DND-41 (cell line): ENCODE data around the gene MKLN1.

Experiments used
- ATAC-seq: fragments of 200-7000 bp; cut with Tn5 transposase; 3 replicates; pipeline ENCODE4 v1.9.1; 2021; ENCODE audit warnings: low read depth; ENCODE audit not compliant: insufficient read depth
- DNase-seq: peaks from one replicate; pipeline ENCODE4 v3.0.0-alpha.2; 2020
- H2AFZ ChIP-seq: 2 replicates; pipeline ENCODE4 v1.6.0; 2012; ENCODE audit warnings: low read depth, low read length
- H3K27ac ChIP-seq: 2 replicates; pipeline ENCODE4 v1.5.1; 2012; ENCODE audit warnings: low read length, inconsistent platforms
- H3K27me3 ChIP-seq: fragments of 200-600 bp; sonication (generic); 2 replicates; pipeline ENCODE4 v1.6.0; 2012; ENCODE audit warnings: low read length, mild to moderate bottlenecking, inconsistent platforms; ENCODE audit not compliant: insufficient read depth, poor library complexity
- H3K36me3 ChIP-seq: 2 replicates; pipeline ENCODE4 v1.5.1; 2012; ENCODE audit warnings: low read length, inconsistent platforms; ENCODE audit not compliant: insufficient read depth
- H3K4me1 ChIP-seq: 2 replicates; pipeline ENCODE4 v1.5.1; 2012; ENCODE audit warnings: mild to moderate bottlenecking, low read length; ENCODE audit not compliant: insufficient read depth
- H3K4me2 ChIP-seq: 2 replicates; pipeline ENCODE4 v1.6.0; 2012; ENCODE audit warnings: mild to moderate bottlenecking, moderate library complexity, low read length, inconsistent platforms; ENCODE audit not compliant: insufficient read depth
- H3K4me3 ChIP-seq, 2 experiments: fragments of 200-600 bp in 1 of 2; shearing (Covaris generic) in 1 of 2; 2 replicates each; pipeline ENCODE4 v1.5.1; 2012 to 2016; ENCODE audit warnings: inconsistent platforms in 2 of 2, low read length in 2 of 2, mild to moderate bottlenecking in 2 of 2, low read depth in 1 of 2, moderate library complexity in 1 of 2
- H3K79me2 ChIP-seq: 2 replicates; pipeline ENCODE4 v1.6.0; 2012; ENCODE audit warnings: low read length, inconsistent platforms; ENCODE audit not compliant: insufficient read depth
- H3K9ac ChIP-seq: 2 replicates; pipeline ENCODE4 v1.6.0; 2012; ENCODE audit warnings: low read depth, mild to moderate bottlenecking, inconsistent platforms, low read length, moderate library complexity
- H3K9me3 ChIP-seq: 2 replicates; pipeline ENCODE4 v1.5.1; 2012; ENCODE audit warnings: low read length, moderate library complexity, mild to moderate bottlenecking, inconsistent platforms; ENCODE audit not compliant: insufficient read depth, severe bottlenecking
- H4K20me1 ChIP-seq: 2 replicates; pipeline ENCODE4 v1.6.0; 2012; ENCODE audit warnings: low read length; ENCODE audit not compliant: insufficient read depth
- EZH2 ChIP-seq: IDR thresholded peaks from 3 replicates; pipeline ENCODE4 v1.6.1; 2012; ENCODE audit warnings: borderline replicate concordance, low read depth, mild to moderate bottlenecking, moderate library complexity, low read length, inconsistent platforms; ENCODE audit not compliant: severe bottlenecking
- TF ChIP-seq, protein P1 (sequence below): IDR thresholded peaks from 2 replicates; pipeline ENCODE4 v1.5.1; 2012; ENCODE audit warnings: borderline replicate concordance, low read length, moderate library complexity, mild to moderate bottlenecking; ENCODE audit not compliant: poor library complexity, severe bottlenecking; ENCODE audit errors: extremely low read depth

Gene MKLN1

DNA sequence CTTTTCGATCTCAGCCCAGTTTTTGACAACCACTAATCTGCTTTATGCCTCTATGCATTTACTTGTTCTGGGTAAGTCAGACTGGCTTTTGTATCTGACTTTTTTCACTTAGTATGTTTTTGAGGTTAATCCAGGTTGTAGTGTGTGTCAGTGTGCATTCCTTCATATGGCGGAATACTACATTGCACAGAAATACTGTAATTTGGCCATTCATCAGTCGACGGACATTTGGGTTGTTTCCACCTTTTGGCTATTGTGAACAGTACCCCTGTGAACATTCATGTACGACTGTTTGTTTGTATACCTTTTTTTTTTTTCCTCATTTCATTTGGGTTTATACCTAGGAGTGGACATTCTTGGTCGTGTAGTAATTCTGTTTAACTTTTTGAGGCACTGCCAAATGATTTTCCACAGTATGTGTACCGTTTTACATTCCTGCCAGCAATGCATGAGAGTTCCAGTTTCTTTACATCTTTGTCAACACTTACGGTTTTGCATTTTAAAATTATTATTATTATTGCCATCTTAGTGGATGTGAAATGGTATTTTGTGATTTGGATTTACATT, 57.4 kb downstream of the MKLN1 start:
- no peaks in the 10 kb centered on the region; the same call in 1 of the 2 replicates for H4K20me1 ChIP-seq
- H3K9ac ChIP-seq = no peak overlapping the region
- peaks cover 63% of the 10 kb centered on the region for H3K79me2 ChIP-seq
- TF ChIP-seq, protein P1, sequence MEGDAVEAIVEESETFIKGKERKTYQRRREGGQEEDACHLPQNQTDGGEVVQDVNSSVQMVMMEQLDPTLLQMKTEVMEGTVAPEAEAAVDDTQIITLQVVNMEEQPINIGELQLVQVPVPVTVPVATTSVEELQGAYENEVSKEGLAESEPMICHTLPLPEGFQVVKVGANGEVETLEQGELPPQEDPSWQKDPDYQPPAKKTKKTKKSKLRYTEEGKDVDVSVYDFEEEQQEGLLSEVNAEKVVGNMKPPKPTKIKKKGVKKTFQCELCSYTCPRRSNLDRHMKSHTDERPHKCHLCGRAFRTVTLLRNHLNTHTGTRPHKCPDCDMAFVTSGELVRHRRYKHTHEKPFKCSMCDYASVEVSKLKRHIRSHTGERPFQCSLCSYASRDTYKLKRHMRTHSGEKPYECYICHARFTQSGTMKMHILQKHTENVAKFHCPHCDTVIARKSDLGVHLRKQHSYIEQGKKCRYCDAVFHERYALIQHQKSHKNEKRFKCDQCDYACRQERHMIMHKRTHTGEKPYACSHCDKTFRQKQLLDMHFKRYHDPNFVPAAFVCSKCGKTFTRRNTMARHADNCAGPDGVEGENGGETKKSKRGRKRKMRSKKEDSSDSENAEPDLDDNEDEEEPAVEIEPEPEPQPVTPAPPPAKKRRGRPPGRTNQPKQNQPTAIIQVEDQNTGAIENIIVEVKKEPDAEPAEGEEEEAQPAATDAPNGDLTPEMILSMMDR = no peak
- TF ChIP-seq EZH2 = no peak
- H3K9me3 ChIP-seq = no peaks in the 10 kb centered on the region
- H3K4me1 ChIP-seq = no peaks in the 10 kb centered on the region
- no peak overlapping the region for H3K27ac ChIP-seq
- H3K36me3 ChIP-seq = peaks cover 13% of the 10 kb centered on the region
- ATAC-seq (no peak), DNase-seq (no peak)
- H3K27me3 ChIP-seq = no peaks in the 10 kb centered on the region
- H3K4me2 ChIP-seq = no peak overlapping the region
- no peak overlapping the region for H2AFZ ChIP-seq
- no peak overlapping the region for H3K4me3 ChIP-seq

- ATAC-seq = no peak
- Histone ChIP-seq H2AFZ (no peak overlapping the region), H3K4me2 (no peak overlapping the region), H4K20me1 (no peaks in the 10 kb centered on the region; the same call in 1 of the 2 replicates), H3K36me3 (peaks cover 25% of the 10 kb centered on the region), H3K4me3 (no peak overlapping the region), H3K27ac (no peak overlapping the region), H3K27me3 (no peaks in the 10 kb centered on the region), H3K9ac (no peak overlapping the region), H3K4me1 (no peaks in the 10 kb centered on the region), H3K79me2 (peaks cover 64% of the 10 kb centered on the region), H3K9me3 (no peaks in the 10 kb centered on the region)
- TF ChIP-seq, protein P1 = no peak
- no peak for DNase-seq
Measured at GRCh38 chr7:131388126-131388525, 60.5 kb downstream of the MKLN1 start.

GRCh38 chr7:131390275-131390674, 62.6 kb downstream of the MKLN1 start:
- Histone ChIP-seq H3K4me2 (no peak overlapping the region), H3K4me1 (no peaks in the 10 kb centered on the region), H3K9ac (no peak overlapping the region), H3K79me2 (peaks cover 60% of the 10 kb centered on the region), H3K36me3 (peaks cover 30% of the 10 kb centered on the region), H3K27me3 (no peaks in the 10 kb centered on the region), H3K27ac (no peak overlapping the region), H2AFZ (no peak overlapping the region), H4K20me1 (peaks cover 3% of the 10 kb centered on the region; the same call in 1 of the 2 replicates), H3K9me3 (no peaks in the 10 kb centered on the region), H3K4me3 (no peak overlapping the region)
- TF ChIP-seq, protein P1 = no peak
- no peak for TF ChIP-seq EZH2
- DNase-seq (no peak), ATAC-seq (no peak)

GRCh38 chr7:131391145-131391544, 63.5 kb downstream of the MKLN1 start:
- TF ChIP-seq EZH2 = no peak
- TF ChIP-seq, protein P1 = no peak
- no peaks in the 10 kb centered on the region for H3K4me1 ChIP-seq
- ATAC-seq (no peak), DNase-seq (no peak)
- peaks cover 30% of the 10 kb centered on the region for H3K36me3 ChIP-seq
- no peak overlapping the region for H3K4me2 ChIP-seq
- H3K27me3 ChIP-seq = no peaks in the 10 kb centered on the region
- H3K4me3 ChIP-seq = no peak overlapping the region
- no peaks in the 10 kb centered on the region for H3K9me3 ChIP-seq
- no peak overlapping the region for H3K9ac ChIP-seq
- no peak overlapping the region for H2AFZ ChIP-seq
- H3K79me2 ChIP-seq = peaks cover 56% of the 10 kb centered on the region
- H3K27ac ChIP-seq = no peak overlapping the region
- H4K20me1 ChIP-seq = peaks cover 3% of the 10 kb centered on the region; the same call in 1 of the 2 replicates
